ENCODE data around the gene SLC18A3.

SLC18A3 gene

GRCh38 chr10:49661140-49661856 lies 51.2 kb downstream of the SLC18A3 start:
- Histone ChIP-seq H3K4me1 (ENCODE audit: control insufficient read depth, low read depth, low read length) (no peaks in the 10 kb centered on the region), H3K4me2 (ENCODE audit: low read length) (no peak overlapping the region), H3K79me2 (ENCODE audit: control insufficient read depth, insufficient read depth, low read length) (no peaks in the 10 kb centered on the region), H3K4ac (ENCODE audit: low read depth, low read length) (no peak overlapping the region), H4K5ac (ENCODE audit: low read length) (no peak overlapping the region), H3K27me3 (ENCODE audit: insufficient read depth, low read length, poor library complexity) (no peaks in the 10 kb centered on the region), H2AK5ac (ENCODE audit: low read length) (no peak overlapping the region), H3K36me3 (ENCODE audit: control insufficient read depth, insufficient read depth, low read length) (no peaks in the 10 kb centered on the region), H3K27ac (ENCODE audit: low read depth, low read length) (no peak overlapping the region), H3K9ac (ENCODE audit: low read length) (no peak overlapping the region), H3K23ac (ENCODE audit: low read length) (no peak overlapping the region), H3K79me1 (ENCODE audit: low read length) (no peaks in the 10 kb centered on the region), H3K4me3 (ENCODE audit: low read length) (no peak overlapping the region), H2BK15ac (replicated peaks; ENCODE audit: low read depth) (no peak overlapping the region), H2BK5ac (ENCODE audit: low read length) (no peak overlapping the region), H4K8ac (ENCODE audit: low read depth, low read length) (no peak overlapping the region), H2BK120ac (ENCODE audit: low read depth, low read length) (no peak overlapping the region), H3K18ac (ENCODE audit: low read length) (no peak overlapping the region), H3K56ac (ENCODE audit: low read length) (no peak overlapping the region)
- DNase-seq: no peak
- WGBS (ENCODE audit: extremely low coverage, insufficient coverage, low lambda C conversion rate): no CpG with 5 or more reads among the region's 8 CpGs

Measured in mesendoderm (in vitro differentiated cells).